RCC 7860 (cell line): ENCODE measurements around the gene USP10.
"Not testable (repeated sequence)": the region's sequence is repeated elsewhere in the genome, so short reads cannot be mapped to it uniquely, and the experiment has no call there.

ENCODE experiments used
- DNase-seq: peaks from one replicate; pipeline ENCODE4 v3.0.0-alpha.2; 2015; ENCODE audit warnings: low spot score
- FAIRE-seq: peaks from 2 replicates; lab custom pipeline; 2012; peaks lifted over from hg19 to GRCh38; lab: Jason Lieb, UNC

Gene USP10

DNA sequence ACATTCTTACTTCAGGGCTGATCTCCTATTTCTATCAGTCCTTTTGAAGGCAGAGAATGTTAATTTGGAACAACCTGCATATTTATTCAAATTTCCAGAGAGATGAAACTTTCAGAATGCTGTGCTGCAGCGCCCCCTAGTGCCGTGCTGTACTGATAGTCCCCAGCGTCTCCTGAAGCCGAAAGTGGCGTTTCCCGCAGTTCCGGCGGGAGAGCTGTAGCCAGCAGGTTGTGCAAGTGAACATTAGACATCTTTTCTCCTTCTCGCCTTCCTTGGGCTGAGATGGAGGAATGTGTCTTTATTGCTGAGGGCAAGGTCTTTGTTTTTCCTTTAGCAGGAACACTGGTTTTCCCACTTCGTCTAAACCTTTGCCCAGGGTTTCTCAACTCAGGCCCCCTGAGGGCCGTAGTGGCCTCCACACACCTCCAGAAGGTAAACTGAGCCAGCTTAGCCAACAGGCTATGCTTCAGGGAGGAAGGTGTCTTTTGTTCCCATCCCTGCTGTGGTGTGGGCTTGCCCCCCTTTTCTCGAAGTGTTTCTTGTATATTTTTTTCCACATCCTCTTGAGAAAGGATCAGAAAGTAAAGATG, 26.4 kb downstream of the USP10 start:
- peak; percentile 54 for DNase-seq
- no peak for FAIRE-seq

DNA sequence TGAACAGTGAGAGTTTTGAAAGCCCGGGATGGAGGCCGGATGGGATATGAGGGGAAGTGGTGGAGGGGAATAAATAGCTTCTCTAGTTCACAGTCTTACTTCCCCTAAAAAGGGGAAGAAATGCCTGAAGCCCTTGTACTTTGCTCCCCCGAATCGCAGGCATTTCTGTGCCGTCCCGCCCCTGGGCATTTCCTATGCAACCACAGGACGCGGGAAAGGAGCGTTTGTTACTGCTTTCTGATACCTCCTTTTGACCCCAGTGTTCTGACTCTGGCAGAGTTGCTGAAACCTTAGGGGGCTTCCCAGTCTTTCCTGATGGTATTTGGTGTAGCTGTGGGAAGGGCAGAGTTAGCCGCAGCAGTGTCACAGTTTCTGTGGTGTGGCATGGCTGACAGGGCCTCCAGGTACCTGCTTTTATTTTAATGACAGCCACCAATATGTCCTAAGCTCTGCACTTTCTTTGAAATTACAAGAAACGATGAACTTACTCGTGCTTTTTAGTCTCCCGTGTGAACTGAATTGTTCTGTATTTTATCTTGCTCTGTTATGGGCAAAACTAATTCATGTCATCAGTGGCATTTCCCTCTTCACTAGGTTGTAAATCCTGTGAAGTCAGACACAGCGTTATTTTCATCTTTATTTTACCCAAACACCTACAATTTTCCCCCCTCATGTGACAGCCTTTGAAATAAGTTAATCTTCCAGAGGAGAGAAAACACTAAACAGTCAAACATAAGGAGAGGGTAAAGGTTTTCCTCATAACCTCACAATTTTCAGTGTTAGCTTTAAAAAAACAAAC, 27.1 kb downstream of the USP10 start:
- DNase-seq (no peak), FAIRE-seq (no peak)

DNA sequence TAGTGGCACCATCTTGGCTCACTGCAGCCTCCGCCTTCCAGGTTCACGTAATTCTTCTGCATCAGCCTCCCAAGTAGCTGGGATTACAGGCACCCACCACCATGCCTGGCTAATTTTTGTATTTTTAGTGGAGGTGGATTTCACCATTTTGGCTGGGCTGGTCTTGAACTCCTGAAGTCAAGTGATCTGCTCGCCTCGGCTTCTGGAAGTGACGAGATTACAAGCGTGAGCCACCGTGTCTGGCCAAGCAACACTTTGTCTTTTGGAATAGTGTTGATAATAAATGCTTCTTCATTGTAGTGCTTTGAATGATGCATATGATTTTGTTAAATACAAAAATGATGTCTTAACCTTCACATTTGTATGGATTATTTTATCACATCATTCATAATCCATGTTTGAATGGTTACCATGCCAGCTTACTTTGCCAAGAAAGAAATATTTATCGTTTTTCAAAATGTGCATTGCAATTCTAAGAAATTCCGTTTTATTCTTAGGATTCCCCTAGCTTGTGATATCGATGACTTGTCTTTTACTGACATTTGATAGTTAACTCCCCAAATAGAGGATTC, 29.1 kb downstream of the USP10 start:
- FAIRE-seq (no peak), DNase-seq (no peak)

DNA sequence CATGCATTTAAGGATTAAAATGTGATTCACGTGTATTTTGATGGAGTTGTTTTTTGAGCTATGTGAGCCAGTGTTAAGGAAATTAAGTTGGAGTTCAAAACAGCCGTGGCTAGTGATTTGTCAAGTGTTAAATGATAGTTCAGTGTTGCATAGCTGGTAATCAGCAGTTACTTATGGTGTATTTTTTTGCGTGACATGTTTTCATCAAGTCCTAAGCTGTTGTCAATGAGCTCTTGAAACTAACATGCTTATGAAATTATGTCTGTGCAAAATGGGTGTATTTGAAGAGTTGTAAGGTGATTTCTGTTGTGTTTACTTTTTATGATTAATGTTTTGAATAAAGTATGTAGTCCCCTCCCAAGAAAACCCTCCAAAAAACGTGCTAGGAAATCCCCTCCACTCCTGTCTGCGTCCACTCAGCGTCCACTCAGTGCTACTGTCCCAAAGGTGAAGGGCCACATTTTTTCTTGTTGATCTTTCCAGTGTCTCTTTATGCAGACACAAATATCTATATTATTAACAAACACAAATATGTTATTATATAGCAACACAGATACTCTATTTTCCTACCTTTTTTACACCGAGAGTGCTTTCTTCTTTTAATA, 30.0 kb downstream of the USP10 start:
- DNase-seq (peak; percentile 27), FAIRE-seq (no peak)

DNA sequence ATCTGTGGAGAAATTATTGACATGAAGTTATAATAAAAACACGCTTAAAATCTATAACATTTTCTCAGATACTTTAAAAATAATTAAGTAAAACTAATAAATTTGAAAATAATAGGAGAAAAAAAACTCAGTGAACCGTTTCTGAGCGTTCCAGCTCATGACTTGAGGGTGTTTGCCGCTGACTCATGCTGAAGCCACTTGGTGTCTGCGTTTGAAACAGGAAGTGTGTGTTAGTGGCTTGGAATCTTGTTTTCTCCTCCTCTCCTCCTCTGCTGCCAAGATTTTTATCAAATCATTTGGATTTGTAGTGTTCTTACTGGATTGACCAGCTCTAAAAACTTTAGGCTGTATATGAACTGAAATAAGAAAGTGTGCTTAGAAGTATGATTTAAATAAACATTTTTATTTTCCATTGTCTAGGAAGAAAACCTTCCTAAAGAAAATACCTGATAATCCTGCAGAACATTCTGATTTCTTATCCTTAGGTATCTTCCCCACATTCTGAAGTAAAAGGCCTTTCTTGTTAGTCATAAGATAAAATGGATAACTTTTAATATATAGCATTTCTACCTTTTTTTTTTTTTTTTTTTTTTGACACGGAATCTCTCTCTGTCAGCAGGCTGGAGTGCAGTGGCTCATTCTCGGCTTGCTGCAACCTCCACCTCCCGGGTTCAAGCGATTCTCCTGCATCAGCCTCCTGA, 30.8 kb downstream of the USP10 start:
- FAIRE-seq: peak; percentile 92
- peak; percentile 80 for DNase-seq

DNA sequence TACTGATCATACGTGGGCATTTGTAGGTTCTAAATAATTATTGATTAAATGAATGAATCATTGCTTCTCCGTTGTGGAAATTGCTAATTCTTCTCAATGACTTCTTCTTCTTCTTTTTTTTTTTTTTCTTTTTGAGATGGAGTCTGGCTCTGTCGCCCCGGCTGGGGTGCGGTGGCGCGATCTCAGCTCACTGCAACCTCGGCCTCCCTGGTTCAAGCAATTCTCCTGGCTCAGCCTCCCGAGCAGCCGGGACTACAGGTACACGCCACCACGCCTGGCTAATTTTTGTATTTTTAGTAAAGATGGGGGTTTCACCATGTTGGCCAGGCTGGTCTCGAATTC, 32.5 kb downstream of the USP10 start:
- not testable (repeated sequence) for DNase-seq, FAIRE-seq

DNA sequence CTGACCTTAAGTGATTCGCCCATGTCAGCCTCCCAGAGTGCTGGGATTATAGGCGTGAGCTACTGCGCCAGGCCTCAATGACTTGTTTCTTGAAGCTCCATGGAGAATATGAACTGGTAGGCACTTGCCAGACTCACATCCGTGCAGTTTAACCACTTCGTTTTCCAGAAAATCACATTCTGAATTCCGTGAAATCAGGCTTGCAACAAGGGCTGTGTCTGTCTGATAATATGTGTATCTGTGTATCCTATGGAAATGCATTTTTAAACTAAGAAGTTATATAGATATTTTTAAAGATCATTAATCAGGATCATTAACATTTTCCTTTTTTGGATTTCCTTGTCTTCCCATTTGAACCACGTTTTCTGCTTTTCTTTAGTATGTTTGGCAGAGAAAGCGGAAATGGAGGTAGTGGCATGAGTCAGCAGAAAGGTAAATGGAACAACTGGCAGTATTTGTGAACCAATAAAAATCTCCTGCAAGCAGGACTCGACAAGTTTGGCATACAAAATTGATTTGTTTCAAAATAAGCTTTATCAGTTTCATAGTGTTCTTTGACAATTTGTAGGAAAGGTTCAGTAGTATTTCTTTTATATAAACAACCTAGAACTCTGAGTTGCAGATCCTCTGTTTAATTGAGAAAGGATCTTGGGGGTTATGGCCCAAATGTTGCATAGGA, 33.0 kb downstream of the USP10 start:
- DNase-seq (no peak), FAIRE-seq (peak; percentile 52)

DNA sequence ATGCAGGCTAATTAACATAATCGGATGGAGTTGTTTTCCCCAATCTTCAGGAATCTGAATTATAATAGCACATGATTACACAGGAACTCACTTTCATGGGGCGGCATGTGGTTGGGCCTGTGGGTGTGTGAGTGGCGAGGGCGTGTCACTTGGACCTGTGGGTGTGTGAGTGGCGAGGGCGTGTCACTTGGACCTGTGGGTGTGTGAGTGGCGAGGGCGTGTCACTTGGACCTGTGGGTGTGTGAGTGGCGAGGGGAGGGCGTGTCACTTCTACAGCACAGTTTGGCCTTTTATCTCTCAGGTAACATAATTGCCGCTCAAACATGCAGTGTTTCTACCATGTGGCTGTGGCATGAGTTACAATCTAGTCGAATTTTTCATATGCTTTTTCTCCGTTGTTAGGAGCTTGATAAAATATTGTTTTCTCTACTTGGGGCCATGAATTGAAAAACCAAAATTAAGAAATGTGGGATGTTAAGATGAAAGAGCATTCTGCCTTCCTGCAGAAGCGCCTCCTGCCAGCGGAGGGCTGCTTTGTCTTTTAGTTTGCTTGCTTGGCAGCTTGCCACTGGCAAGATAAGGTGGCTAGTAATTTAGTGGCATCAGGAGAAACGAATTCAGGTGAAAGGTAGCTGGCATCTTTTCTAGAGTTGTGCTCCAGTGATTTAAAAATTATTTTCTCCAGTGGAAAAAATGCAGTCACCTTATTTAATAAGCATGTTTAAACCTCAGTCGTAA, 36.2 kb downstream of the USP10 start:
- no peak for DNase-seq
- FAIRE-seq: no peak

DNA sequence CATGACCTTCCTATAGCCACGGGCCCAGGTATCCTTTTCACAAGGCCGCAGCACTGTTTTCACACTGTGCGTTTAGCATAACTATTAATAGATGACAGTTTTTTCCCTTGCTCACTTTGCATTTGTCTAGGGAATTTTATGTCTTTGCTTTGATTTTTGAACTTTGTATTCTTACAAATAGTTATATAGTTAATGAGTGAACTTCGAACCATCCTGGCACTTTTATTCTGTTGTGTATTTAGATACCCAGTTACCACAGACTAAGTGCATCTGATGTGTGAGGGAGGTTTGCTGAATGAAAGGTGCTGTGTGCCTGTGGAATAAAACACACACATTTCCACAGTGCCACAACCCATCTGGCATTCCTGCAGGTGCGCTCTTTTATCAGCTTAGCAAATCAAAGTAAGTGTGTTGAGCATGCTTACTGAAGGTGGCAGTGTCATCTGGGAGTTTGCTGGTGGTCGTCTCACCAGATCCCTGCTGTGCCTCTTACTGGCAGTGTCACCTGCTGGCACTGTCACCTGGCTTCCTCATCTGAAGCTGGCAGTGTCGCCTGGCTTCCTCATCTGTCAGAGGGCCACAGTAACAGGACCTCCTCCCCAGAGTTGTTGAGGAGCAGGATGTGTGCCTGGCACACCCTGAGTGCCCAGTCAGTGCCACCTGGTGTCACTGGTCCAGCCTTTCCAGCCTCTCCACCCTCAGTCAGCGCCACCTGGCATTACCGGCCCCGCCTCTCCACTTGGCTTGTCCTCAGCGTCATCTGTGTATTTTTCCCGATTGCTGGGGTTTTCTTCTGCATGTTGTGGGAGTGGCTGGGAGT, 37.6 kb downstream of the USP10 start:
- FAIRE-seq (no peak), DNase-seq (no peak)

DNA sequence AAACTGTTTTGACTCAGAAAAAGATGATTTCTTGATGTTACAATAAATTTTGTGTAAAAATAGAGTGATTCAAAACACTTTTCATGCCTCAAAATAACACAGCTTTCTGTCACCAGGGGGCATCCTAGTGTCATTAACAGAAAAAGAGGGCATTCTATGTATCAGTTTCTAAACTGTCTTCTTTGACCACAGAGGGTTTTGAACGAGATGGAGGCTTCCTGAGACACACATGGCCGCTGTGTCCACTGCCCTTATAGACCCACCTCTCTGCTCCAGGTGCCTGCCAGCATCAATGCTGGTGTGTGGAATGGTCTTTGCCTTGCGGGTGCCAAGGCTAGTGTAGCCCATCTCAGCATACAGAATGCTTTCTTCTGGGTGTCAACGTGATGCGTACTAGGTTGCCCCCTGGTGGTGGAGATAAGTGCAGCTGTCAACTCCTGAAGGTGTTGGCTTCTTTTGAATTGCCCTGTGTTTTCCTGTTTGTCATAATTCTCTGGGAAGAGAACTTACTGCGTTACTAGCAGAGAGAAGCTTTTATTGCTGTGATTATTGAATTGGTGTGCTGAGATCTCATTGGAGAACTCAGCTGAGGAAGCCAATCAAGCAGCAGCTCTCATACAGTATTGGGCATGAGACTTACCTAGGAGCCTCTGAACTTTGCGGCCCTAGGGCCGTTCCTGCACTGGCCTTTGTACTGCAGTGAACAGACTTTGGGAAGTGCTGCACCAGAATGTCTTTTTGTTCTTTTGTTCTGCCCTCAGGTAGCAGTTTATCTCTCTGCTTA, 38.6 kb downstream of the USP10 start:
- DNase-seq: peak; percentile 62
- no peak for FAIRE-seq

DNA sequence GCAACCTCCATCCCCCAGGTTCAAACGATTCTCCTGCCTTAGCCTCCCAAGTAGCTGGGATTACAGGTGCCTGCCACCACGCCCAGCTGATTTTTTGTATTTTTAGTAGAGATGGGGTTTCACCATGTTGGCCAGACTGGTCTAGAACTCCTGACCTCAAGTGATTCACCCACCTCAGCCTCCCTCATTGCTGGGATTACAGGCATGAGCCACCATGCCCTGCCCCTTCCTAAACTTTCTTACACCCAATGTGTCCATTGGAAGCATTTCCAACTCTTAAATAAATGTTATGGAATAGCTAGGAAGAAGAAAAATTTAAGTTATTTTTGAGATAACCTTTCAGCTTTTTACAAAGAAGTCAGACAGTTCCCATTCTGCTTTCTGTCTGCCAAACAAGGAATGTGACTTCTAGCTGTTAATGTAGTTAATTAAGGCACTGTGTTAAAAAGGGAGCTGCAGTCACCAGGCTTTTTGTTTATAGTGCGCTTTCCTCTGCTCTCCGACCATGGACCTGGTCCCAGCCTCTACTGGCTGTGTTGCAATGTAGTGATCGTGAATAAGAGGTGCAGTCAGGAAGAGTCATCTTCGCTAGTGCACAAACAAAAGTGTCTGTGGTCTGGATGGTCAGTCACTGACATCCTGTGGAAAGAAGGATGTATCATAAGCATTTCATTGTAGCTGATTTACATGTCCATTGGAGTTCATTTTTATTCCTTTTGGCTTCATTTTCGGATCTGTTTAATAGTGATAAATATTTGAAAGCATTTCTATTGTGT, 39.7 kb downstream of the USP10 start:
- peak; percentile 76 for FAIRE-seq
- DNase-seq: peak; percentile 80

DNA sequence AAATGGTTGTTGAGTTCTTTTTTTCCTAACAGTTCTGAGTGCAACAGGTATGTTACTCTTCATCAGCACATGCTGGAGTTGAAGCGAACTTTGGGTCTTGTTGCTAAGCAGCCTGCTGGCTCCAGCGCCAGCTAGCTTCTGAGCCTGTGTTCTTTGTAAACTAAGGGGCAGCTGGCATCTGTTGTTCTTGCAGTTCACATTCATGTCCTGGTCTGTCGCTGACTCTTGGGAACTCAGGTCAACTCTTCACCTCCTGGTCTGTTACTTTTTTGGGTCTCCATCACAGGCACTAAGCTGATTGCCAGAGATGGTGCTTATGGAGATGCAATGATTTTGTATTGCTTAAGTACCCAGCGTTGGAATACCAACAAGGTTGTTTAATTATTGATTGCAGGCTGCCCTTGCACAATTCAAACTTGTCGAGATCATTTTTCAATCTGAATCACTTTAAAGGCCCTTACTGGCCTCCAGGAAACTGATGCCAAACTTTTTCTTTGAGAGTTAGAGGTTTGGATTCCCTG, 40.9 kb downstream of the USP10 start:
- no peak for DNase-seq
- FAIRE-seq: no peak

DNA sequence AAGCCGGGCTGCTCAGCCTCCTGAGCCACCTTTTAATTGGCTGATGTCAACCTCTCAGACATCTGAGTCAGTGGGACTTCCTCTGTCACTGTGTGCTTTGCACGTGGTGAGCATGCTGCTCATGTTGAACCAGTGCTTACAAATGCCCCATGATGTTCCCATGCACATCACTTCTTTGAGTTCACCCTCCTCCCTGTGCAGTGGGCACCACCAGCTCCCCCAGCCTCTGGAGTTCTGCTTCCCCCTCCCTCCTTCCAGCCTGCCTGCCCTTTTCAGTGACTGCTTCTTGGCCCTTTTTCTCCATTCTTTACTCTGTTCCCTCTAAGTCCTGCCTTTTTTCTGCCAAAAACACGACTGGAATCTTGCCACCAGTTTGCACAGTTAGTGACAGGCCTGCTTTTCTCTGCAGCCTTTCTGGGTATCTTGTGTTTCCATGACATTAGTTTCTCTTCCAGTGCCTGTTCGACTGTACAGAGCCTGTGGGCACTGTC, 41.6 kb downstream of the USP10 start:
- peak; percentile 42 for DNase-seq
- FAIRE-seq: no peak

DNA sequence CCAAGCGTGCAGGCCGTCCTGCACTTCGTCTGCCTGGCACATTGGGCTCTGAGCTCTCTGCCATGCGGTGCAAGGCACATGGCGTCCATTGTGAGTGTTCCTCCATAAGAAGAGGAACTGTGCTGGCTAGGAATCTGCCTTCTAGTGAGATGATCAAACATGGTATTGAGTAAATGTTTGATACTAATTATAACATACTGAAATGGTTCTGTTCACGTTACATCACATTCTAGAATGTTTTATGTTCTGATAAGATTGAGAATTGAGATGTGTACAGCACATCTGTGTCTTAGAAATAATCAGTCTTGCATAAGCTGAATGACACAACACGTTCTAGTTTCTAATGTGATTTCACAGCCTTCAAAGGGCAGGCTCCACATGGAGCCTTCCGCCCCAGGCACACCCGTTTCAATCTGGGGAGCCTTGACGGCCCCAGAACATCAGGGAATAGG, 42.9 kb downstream of the USP10 start:
- DNase-seq (no peak), FAIRE-seq (no peak)

DNA sequence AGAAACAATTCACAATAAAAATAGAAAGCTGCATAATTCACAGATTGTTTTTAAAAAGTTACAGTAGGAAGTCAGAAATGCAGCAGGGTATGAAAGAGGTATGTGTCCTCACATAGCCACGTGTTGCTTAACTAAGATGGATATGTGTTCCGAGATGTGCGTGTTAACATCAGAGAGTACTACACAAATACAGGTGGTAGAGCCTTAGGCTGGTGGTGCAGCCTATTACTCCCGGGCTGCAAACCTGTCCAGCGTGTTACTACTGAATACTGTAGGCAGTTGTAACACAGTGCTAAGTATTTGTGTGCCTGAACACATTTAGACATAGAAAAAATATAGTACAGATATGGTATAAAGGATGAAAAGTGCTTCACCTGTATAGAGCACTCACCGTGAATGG, 46.4 kb downstream of the USP10 start:
- DNase-seq: no peak
- FAIRE-seq: no peak

DNA sequence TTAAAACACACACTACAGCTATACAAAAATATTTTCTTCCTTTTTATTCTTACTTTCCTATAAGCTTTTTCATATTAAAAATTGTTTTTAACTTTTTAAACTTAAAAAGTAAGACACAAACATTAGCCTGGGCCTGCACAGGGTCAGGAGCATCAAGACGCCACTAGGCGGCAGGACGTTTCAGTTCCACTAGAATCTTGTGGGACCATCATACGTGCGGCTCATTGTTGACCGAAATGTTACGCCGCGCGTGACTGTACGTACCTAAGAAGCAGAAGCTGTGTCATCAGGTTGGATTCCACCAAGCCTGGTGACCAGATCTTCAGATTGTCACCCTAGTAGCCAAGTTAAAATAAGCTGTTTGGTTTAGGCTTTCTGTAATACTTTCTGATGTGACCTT, 47.1 kb downstream of the USP10 start:
- DNase-seq (no peak), FAIRE-seq (no peak)

DNA sequence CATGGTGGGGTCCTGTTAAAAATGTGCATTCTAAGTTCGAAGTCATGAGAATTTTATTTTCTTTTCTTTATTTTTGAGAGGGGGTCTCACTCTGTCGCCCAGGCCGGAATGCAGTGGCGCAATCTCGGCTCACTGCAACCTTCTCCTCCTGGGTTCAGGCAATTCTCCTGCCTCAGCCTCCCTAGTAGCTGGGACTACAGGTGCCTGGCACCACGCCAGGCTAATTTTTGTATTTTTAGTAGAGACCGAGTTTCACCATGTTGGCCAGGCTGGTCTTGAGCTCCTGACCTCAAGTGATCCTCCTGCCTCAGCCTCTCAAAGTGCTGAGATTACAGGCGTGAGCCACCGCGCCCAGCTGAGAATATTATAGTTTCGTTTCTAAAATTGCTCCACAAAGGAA, 48.4 kb downstream of the USP10 start:
- DNase-seq, FAIRE-seq: not testable (repeated sequence)
